Measurements from ENCODE around the gene SLC34A1.

SLC34A1 gene

DNA sequence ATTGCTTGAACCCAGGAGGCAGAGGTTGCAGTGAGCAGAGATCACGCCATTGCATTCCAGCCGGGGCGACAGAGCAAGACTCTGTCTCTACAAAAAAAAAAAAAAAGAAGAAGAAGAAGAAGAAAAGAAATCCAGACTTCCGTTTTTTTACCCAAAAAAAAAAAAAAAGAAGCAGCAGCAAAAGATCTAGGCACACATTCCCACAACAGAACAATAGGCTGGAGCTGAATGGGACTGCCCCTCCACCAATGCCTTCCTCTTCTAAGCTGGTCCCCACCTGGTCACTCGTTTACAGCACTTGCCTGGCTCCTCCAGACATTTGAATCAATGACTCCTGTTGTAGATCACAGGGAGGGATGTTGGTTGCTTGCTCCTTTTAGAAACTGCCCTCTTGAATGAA lies 31.1 kb upstream of the SLC34A1 start:
- Histone ChIP-seq H3K36me3 (replicated peaks) (no peaks in the 10 kb centered on the region), H3K27me3 (replicated peaks) (no peaks in the 10 kb centered on the region), H3K27ac (no peak overlapping the region), H3K4me3 (ENCODE audit: low read depth, low read length) (no peak overlapping the region)
- in situ Hi-C loops (cut with HindIII; ENCODE audit: low pct_ligation_motif_present, low sequenced_read_pairs), result no loop called here
- no peak for TF ChIP-seq CTCF (IDR thresholded peaks at IDR 0.05; ENCODE audit: low read depth, low read length, missing control alignments)
- DNase-seq, result no peak

GRCh38 chr5:177354256-177354655 lies 30.0 kb upstream of the SLC34A1 start:
- DNase-seq, result no peak
- Histone ChIP-seq H3K27ac (no peak overlapping the region), H3K4me3 (ENCODE audit: low read depth, low read length) (no peak overlapping the region), H3K36me3 (replicated peaks) (no peaks in the 10 kb centered on the region), H3K27me3 (replicated peaks) (no peaks in the 10 kb centered on the region)
- in situ Hi-C loops (cut with HindIII; ENCODE audit: low pct_ligation_motif_present, low sequenced_read_pairs), result no loop called here
- TF ChIP-seq CTCF (IDR thresholded peaks at IDR 0.05; ENCODE audit: low read depth, low read length, missing control alignments), result no peak

GRCh38 chr5:177354711-177355110 lies 29.5 kb upstream of the SLC34A1 start:
- Histone ChIP-seq H3K36me3 (replicated peaks) (no peaks in the 10 kb centered on the region), H3K27me3 (replicated peaks) (no peaks in the 10 kb centered on the region), H3K27ac (no peak overlapping the region), H3K4me3 (ENCODE audit: low read depth, low read length) (no peak overlapping the region)
- in situ Hi-C loops (cut with HindIII; ENCODE audit: low pct_ligation_motif_present, low sequenced_read_pairs), result no loop called here
- DNase-seq, result no peak
- TF ChIP-seq CTCF (IDR thresholded peaks at IDR 0.05; ENCODE audit: low read depth, low read length, missing control alignments), result no peak

DNA sequence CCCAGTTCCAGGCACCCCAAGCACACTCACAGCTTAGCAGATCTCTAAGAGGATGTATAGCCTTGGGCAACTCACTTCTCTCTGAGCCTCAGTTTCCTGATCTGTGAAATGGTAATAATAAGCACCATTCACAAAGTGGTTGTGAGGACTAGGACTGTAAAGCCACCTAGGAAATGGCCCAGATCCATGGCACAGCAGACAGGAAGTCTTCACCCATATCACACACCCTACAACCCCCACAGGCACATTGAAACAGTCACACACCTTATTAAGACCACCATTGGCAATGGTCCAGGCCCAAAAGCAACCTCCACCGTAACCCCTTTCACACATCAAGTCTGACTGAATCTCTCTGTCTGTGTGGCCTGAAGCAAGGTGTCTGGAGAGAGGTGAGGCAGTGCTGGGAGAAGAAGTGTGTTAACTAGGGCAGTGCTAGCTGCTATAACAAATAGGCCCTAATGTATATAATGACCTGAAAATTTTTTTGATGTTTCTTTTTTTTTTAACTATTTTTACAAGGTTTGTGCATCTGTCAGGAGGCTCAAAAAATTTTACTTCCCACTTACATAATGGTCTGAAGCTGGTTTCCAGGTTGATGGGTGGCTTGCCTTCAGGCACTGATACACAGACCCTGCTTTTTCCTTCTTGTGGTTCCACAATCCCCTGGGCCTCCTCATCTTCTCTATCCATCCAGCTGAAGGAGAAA lies 28.9 kb upstream of the SLC34A1 start:
- in situ Hi-C loops (cut with HindIII; ENCODE audit: low pct_ligation_motif_present, low sequenced_read_pairs), result no loop called here
- Histone ChIP-seq H3K4me3 (ENCODE audit: low read depth, low read length) (no peak overlapping the region), H3K27me3 (replicated peaks) (no peaks in the 10 kb centered on the region), H3K36me3 (replicated peaks) (no peaks in the 10 kb centered on the region), H3K27ac (no peak overlapping the region)
- TF ChIP-seq CTCF (IDR thresholded peaks at IDR 0.05; ENCODE audit: low read depth, low read length, missing control alignments), result no peak
- DNase-seq, result no peak

DNA sequence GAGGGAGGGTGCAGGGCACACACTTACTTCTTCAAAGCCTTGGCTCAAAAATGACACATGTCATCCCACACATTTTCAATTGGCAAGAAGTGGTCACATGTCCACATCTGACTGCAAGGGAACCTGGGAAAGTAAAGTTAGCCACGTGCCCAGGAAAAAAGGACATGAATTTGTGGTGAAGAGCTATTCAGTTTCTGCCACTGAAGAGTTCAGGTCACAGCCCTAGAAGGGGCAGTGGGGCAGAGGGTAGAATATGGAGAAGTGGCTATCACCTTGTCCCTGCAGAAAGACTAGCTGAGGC lies 28.4 kb upstream of the SLC34A1 start:
- in situ Hi-C loops (cut with HindIII; ENCODE audit: low pct_ligation_motif_present, low sequenced_read_pairs), result no loop called here
- no peak overlapping the region for H3K4me3 ChIP-seq (ENCODE audit: low read depth, low read length)
- no peaks in the 10 kb centered on the region for H3K27me3 ChIP-seq (replicated peaks)
- DNase-seq, result no peak
- H3K27ac ChIP-seq, result no peak overlapping the region
- H3K36me3 ChIP-seq (replicated peaks), result no peaks in the 10 kb centered on the region
- TF ChIP-seq CTCF (IDR thresholded peaks at IDR 0.05; ENCODE audit: low read depth, low read length, missing control alignments), result no peak

DNA sequence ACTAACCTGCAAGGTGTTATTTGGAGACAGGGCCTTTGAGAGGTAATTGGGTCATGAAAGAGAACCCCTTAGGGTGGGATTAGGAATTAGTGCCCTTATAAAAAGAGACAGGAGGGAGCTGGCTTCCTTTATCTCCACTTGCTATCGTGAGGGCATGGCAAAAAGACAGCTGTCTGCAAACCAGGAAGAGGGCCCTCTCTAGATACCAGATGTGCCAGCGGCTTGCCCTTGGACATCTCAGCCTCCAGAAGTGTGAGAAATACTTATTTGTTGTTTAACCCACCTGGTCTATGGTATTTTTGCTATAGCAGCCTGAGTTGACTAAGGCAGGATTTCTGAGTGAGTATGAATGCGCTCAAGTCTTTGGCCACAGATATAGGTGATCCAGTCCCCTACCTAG lies 27.5 kb upstream of the SLC34A1 start:
- H3K4me3 ChIP-seq (ENCODE audit: low read depth, low read length), result no peak overlapping the region
- H3K27ac ChIP-seq, result no peak overlapping the region
- no peak for DNase-seq
- H3K27me3 ChIP-seq (replicated peaks), result no peaks in the 10 kb centered on the region
- in situ Hi-C loops (cut with HindIII; ENCODE audit: low pct_ligation_motif_present, low sequenced_read_pairs), result no loop called here
- TF ChIP-seq CTCF (IDR thresholded peaks at IDR 0.05; ENCODE audit: low read depth, low read length, missing control alignments), result no peak
- H3K36me3 ChIP-seq (replicated peaks), result no peaks in the 10 kb centered on the region

Measured in brain microvascular endothelial cell (primary cell).